HepG2 (cell line): ENCODE results near the gene ARPC3. TPM values are rescaled to one million over a fixed set of nuclear protein-coding genes. Genes with fewer than 3 reads are reported as not detected.

Source experiments
- ATAC-seq: fragments of 200-7000 bp; cut with Tn5 transposase; 3 replicates; pipeline ENCODE4 v1.9.1; 2020; ENCODE audit warnings: mild to moderate bottlenecking, moderate library complexity
- BruUV-seq: library from RNA; stranded (reverse); fragments of 400-500 nt; replicated peaks from 2 replicates; lab custom pipeline; 2021; lab: Mats Ljungman, UMichigan
- CTCF ChIA-PET: fragments of 300-600 bp; formaldehyde crosslinking; extraction: SDS; loops from one replicate; lab custom pipeline; 2021; ENCODE audit warnings: low total read pairs, inconsistent platforms, low intra/inter-chr PET ratio; lab: Yijun Ruan, JAX
- POLR2A ChIA-PET: fragments of 350-600 bp; sonication (Branson Sonifier 250); formaldehyde crosslinking; loops from one replicate; lab custom pipeline; 2020; ENCODE audit warnings: antibody characterized with exemption, inconsistent platforms; lab: Yijun Ruan, JAX
- DNase-seq: peaks from one replicate; pipeline ENCODE4 v3.0.0-alpha.2; 2015; ENCODE audit warnings: low spot score
- FAIRE-seq: peaks from 3 replicates; lab custom pipeline; 2011; peaks lifted over from hg19 to GRCh38; lab: Jason Lieb, UNC
- H2AFZ ChIP-seq: one replicate; pipeline ENCODE4 v1.6.1; 2011; ENCODE audit warnings: low read length, inconsistent platforms
- H3K27ac ChIP-seq: fragments of 300-600 bp; 3 replicates; pipeline ENCODE4 v1.8.0; 2011; ENCODE audit warnings: mixed run types, mild to moderate bottlenecking, mixed read lengths, low read length, inconsistent platforms; ENCODE audit not compliant: insufficient read depth; ENCODE audit errors: extremely low read length
- H3K27me3 ChIP-seq, 2 experiments: fragments of 200-600 bp in 1 of 2; 2 replicates in 1 of 2; 3 replicates in 1 of 2; pipeline versions ENCODE4 v1.6.0 to v1.8.0; 2011; ENCODE audit warnings: low read length in 2 of 2, mild to moderate bottlenecking in 2 of 2, moderate library complexity in 2 of 2, inconsistent platforms in 1 of 2; ENCODE audit not compliant: insufficient read depth in 2 of 2, control insufficient read depth in 1 of 2
- H3K36me3 ChIP-seq, 2 experiments: fragments of 200-600 bp in 1 of 2; replicated peaks in 1 of 2; 2 replicates in 1 of 2; 3 replicates in 1 of 2; pipeline versions ENCODE4 v1.5.1 to v1.8.0; 2011; ENCODE audit warnings: low read length in 2 of 2, inconsistent platforms in 1 of 2; ENCODE audit not compliant: insufficient read depth in 2 of 2, control insufficient read depth in 1 of 2
- H3K4me1 ChIP-seq: 2 replicates; pipeline ENCODE4 v1.5.1; 2012; ENCODE audit warnings: low read length, inconsistent platforms; ENCODE audit not compliant: insufficient read depth
- H3K4me2 ChIP-seq: 2 replicates; pipeline ENCODE4 v1.6.0; 2011; ENCODE audit warnings: low read depth, low read length, inconsistent platforms
- H3K4me3 ChIP-seq, 3 experiments: fragments of 200-600 bp in 1 of 3; sonication (generic), shearing (Covaris generic) in 1 of 3; replicated peaks in 1 of 3; 2 replicates each; pipeline ENCODE4 v1.5.1; 2011 to 2016; ENCODE audit warnings: low read length in 3 of 3, inconsistent platforms in 2 of 3, low read depth in 2 of 3, mild to moderate bottlenecking in 2 of 3, control low read depth in 1 of 3, mixed read lengths in 1 of 3; ENCODE audit not compliant: insufficient read depth in 1 of 3
- H3K79me2 ChIP-seq: one replicate; pipeline ENCODE4 v1.6.1; 2011; ENCODE audit warnings: low read length, inconsistent platforms; ENCODE audit not compliant: insufficient read depth
- H3K9ac ChIP-seq: 2 replicates; pipeline ENCODE4 v1.6.0; 2011; ENCODE audit warnings: mild to moderate bottlenecking, low read depth, low read length, inconsistent platforms; ENCODE audit not compliant: insufficient read depth
- H3K9me3 ChIP-seq: 2 replicates; pipeline ENCODE4 v1.5.1; 2012; ENCODE audit warnings: mild to moderate bottlenecking, low read length
- H4K20me1 ChIP-seq: 2 replicates; pipeline ENCODE4 v1.6.0; 2011; ENCODE audit warnings: inconsistent platforms, mild to moderate bottlenecking, low read length, moderate library complexity; ENCODE audit not compliant: insufficient read depth
- CHD4 ChIP-seq: fragments of 200-600 bp; sonication (generic); IDR thresholded peaks from 2 replicates; pipeline ENCODE4 v1.7.0; 2017; ENCODE audit warnings: mild to moderate bottlenecking, low read length, borderline replicate concordance
- HNRNPUL1 ChIP-seq: fragments of 200-400 bp; formaldehyde crosslinking; IDR thresholded peaks from 2 replicates; pipeline ENCODE4 v1.6.1; 2017; ENCODE audit warnings: low read depth, mild to moderate bottlenecking, low read length, moderate library complexity
- KLF16 ChIP-seq, 2 experiments: sonication (generic) in 1 of 2; formaldehyde crosslinking in 1 of 2; IDR thresholded peaks; 2 replicates each; pipeline versions ENCODE4 v1.6.1 to v1.8.0; 2016 to 2023; ENCODE audit warnings: missing genetic modification reagents in 2 of 2, missing compliant biosample characterization in 1 of 2
- KMT2A ChIP-seq: sonication (generic); formaldehyde crosslinking; IDR thresholded peaks from 2 replicates; pipeline ENCODE4 v1.4.0; 2020; ENCODE audit warnings: missing genetic modification reagents
- MTA1 ChIP-seq: sonication (generic); formaldehyde crosslinking; IDR thresholded peaks from 2 replicates; pipeline ENCODE4 v1.4.0; 2020; ENCODE audit warnings: missing genetic modification reagents, mild to moderate bottlenecking, borderline replicate concordance
- NFKB2 ChIP-seq: sonication (generic); formaldehyde crosslinking; IDR thresholded peaks from 2 replicates; pipeline ENCODE4 v1.4.0; 2020; ENCODE audit warnings: missing genetic modification reagents, borderline replicate concordance
- SMYD3 ChIP-seq: sonication (generic); formaldehyde crosslinking; IDR thresholded peaks from 2 replicates; pipeline ENCODE4 v1.8.1; 2023; ENCODE audit warnings: mild to moderate bottlenecking, missing genetic modification reagents
- ZNF207 ChIP-seq: fragments of 450-650 bp; IDR thresholded peaks from 2 replicates; pipeline ENCODE4 v1.6.1; 2016; ENCODE audit warnings: antibody characterized with exemption, borderline replicate concordance
- ZNF326 ChIP-seq: sonication (generic); formaldehyde crosslinking; IDR thresholded peaks from 2 replicates; pipeline ENCODE4 v1.4.0; 2020; ENCODE audit warnings: missing genetic modification reagents, borderline replicate concordance
- ZNF615 ChIP-seq: sonication (generic); formaldehyde crosslinking; IDR thresholded peaks from 2 replicates; pipeline ENCODE4 v1.5.0; 2020; ENCODE audit warnings: mild to moderate bottlenecking, missing genetic modification reagents, borderline replicate concordance
- ZNF792 ChIP-seq: IDR thresholded peaks from 2 replicates; pipeline ENCODE4 v1.6.1; 2016
- WGBS: methylation state at CpG from one replicate; pipeline ENCODE4 v1.1.6; 2017; ENCODE audit warnings: low lambda C conversion rate; 5-methylcytosine and 5-hydroxymethylcytosine counted together
- in situ Hi-C: cut with HindIII; loops from 2 replicates; pipeline ENCODE4 v1.10.0; 2017; ENCODE audit warnings: low pct_unique_long_range_greater_than_20kb; ENCODE audit not compliant: extremely low pct_ligation_motif_present
- intact Hi-C: fragments of 100-400 bp; cut with micrococcal nuclease; formaldehyde crosslinking; loops from one replicate; pipeline ENCODE4 v1.10.0; 2022; ENCODE audit not compliant: unreplicated experiment
- polyA plus RNA-seq, 8 experiments: library from polyadenylated mRNA; depleted of rRNA in 3 of 8; stranded (reverse) in 7 of 8; unstranded in 1 of 8; fragments of >200 nt; fragmentation: Illumina TruSeq in 4 of 8; extraction: Trizol in 4 of 8; gene quantifications; 2 replicates each; pipeline versions ENCODE4 v1.2.1 to v1.2.3, GENCODE V29; 2011 to 2016; ENCODE audit warnings: low read depth in 4 of 8, missing spikeins in 1 of 8, mixed read lengths in 1 of 8; ENCODE audit not compliant: insufficient read depth in 1 of 8
- total RNA-seq, 5 experiments: library from RNA; depleted of rRNA; stranded (reverse); fragments of >200 nt; fragmentation: Illumina TruSeq; extraction: Trizol; gene quantifications; 2 replicates each; pipeline ENCODE4 v1.2.3, GENCODE V29; 2016; ENCODE audit warnings: low read depth in 1 of 5
- TF ChIP-seq, protein P1 (sequence below): sonication (generic); formaldehyde crosslinking; IDR thresholded peaks from 2 replicates; pipeline ENCODE4 v1.5.0; 2020; ENCODE audit warnings: missing genetic modification reagents

The ARPC3 gene
- total and polyA plus RNA-seq, 2 of the 13 experiments (the other 11 are each of a cell fraction or from before 2014, with no cell fraction given), result 32.7 to 234 TPM

DNA sequence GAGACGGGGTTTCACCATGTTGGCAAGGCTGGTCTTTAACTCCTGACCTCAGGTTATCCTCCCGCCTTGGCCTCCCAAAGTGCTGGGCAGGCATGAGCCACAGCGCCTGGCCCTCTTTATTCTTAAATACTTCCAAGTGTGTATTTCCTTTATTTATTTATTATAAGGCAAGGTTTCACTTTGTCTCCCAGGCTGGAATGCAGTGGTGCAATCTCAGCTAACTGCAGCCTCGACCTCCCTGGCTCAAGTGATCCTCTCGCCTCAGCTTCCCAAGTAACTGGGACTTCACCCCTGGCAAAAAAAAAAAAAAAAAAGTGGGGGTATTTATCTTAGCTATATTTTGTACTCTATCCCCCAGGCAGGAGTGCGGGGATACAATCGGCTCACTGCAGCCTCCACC, 25.3 kb upstream of the ARPC3 start:
- no TSS peak for BruUV-seq
- DNase-seq, result no peak
- no peaks in the 10 kb centered on the region for H3K9me3 ChIP-seq
- in situ Hi-C loops (no loop called here), intact Hi-C loops (no loop called here)
- H3K4me3 ChIP-seq, result no peak overlapping the region
- H3K79me2 ChIP-seq, result no peaks in the 10 kb centered on the region
- peaks cover 1% of the 10 kb centered on the region; the same call in 1 of the 2 replicates for H3K4me1 ChIP-seq
- no peak overlapping the region for H3K27ac ChIP-seq
- TF ChIP-seq NFKB2 (CRISPR knock-in tag) (no peak), ZNF326 (CRISPR knock-in tag) (no peak), KMT2A (no peak), ZNF207 (no peak), SMYD3 (no peak), CHD4 (no peak), ZNF792 (no peak), ZNF615 (CRISPR knock-in tag) (no peak), HNRNPUL1 (no peak), MTA1 (CRISPR knock-in tag) (no peak), KLF16 (CRISPR knock-in tag; IDR thresholded peaks at IDR 0.05) (no peak)
- TF ChIP-seq, protein P1, sequence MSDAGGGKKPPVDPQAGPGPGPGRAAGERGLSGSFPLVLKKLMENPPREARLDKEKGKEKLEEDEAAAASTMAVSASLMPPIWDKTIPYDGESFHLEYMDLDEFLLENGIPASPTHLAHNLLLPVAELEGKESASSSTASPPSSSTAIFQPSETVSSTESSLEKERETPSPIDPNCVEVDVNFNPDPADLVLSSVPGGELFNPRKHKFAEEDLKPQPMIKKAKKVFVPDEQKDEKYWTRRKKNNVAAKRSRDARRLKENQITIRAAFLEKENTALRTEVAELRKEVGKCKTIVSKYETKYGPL, result no peak
- TF ChIP-seq, all 625 proteins: peak for 0
- ChIA-PET POLR2A (no interaction called here), CTCF (no interaction called here)
- H2AFZ ChIP-seq, result no peak overlapping the region
- no peak for ATAC-seq
- H4K20me1 ChIP-seq, result no peaks in the 10 kb centered on the region
- H3K9ac ChIP-seq, result no peak overlapping the region
- H3K4me2 ChIP-seq, result no peak overlapping the region
- no peaks in the 10 kb centered on the region for H3K27me3 ChIP-seq
- no peak for FAIRE-seq
- H3K36me3 ChIP-seq, result peaks cover 1 to 2% of the 10 kb centered on the region in 2 experiments; a peak in 2 of 5 replicates
- 96% methylated on average over 7 of the region's 7 CpGs for WGBS
